T-helper 1 cell treated with Interleukin-12 subunit alpha and Interleukin-12 subunit beta and Interleukin-4 antibody, amounts not matched to agents 30 ng/mL and 1 ng/mL, for 36 hours (primary cell): ENCODE measurements around the gene RUBCNL. TPM values are rescaled to one million over a fixed set of nuclear protein-coding genes. Genes with fewer than 3 reads are reported as not detected.
"Not testable (repeated sequence)": the region's sequence is repeated elsewhere in the genome, so short reads cannot be mapped to it uniquely, and the experiment has no call there.

Experiments
- intact Hi-C: fragments of 100-400 bp; cut with micrococcal nuclease; formaldehyde crosslinking; loops from one replicate; pipeline ENCODE4 v1.15.1; 2024
- total RNA-seq: library from RNA; stranded (reverse); gene quantifications from 2 replicates; pipeline ENCODE4 v1.2.3, GENCODE V29; 2022

The RUBCNL gene, protein sequence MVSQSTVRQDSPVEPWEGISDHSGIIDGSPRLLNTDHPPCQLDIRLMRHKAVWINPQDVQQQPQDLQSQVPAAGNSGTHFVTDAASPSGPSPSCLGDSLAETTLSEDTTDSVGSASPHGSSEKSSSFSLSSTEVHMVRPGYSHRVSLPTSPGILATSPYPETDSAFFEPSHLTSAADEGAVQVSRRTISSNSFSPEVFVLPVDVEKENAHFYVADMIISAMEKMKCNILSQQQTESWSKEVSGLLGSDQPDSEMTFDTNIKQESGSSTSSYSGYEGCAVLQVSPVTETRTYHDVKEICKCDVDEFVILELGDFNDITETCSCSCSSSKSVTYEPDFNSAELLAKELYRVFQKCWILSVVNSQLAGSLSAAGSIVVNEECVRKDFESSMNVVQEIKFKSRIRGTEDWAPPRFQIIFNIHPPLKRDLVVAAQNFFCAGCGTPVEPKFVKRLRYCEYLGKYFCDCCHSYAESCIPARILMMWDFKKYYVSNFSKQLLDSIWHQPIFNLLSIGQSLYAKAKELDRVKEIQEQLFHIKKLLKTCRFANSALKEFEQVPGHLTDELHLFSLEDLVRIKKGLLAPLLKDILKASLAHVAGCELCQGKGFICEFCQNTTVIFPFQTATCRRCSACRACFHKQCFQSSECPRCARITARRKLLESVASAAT
- 2.3 and 3.1 TPM in 2 replicates for total RNA-seq

DNA sequence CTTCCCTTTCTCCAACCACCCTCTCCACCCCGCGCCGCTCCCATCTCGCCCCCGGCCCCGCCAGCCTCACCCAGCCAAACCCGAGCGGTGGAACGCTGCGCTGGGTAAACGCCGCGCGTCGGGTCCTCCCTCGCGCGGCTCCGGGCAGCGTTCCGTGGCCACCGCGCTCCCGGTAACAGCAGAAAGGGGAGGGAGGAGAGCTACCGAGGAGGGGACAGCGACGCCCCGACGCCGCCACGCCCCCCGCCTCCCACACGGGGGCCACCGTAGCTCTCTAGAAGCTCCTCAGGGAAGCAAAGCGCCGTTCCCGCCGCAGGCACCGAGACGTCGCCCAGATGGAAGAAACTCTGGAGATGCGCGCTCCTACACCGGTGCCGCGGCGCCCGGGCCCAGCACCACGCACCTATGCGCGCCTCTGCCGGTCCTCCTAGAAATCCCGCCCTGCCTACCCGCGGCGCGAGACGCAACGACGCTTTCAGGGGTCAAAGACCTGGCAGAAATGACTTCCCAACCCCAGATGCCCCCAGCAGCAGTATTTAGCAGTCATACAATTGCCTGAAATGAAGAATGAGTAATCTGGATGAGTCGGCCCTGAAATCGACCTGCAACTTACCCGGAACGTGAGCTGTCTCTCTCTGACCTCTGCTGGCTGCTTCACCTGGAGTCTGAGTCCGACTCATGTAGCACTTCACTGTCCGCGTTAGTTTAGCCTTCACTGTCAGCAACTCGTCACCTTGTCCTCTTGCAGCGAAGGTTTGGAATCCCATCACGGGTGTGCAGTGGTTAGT lies at the start of gene RUBCNL:
TSS of gene RUBCNL (minus strand) at position 189 of the 788 bp plus-strand sequence. CDS start 14,777 bp downstream, outside the sequence.
- intact Hi-C loops: loop anchor here (1.0 to 2.0 kb wide), 2 partner anchors 52 to 91 kb away; no protein-coding TSS in a partner anchor

GRCh38 chr13:46429558-46429957 lies 42.5 kb upstream of the RUBCNL start:
- intact Hi-C loops: not testable (repeated sequence)

DNA sequence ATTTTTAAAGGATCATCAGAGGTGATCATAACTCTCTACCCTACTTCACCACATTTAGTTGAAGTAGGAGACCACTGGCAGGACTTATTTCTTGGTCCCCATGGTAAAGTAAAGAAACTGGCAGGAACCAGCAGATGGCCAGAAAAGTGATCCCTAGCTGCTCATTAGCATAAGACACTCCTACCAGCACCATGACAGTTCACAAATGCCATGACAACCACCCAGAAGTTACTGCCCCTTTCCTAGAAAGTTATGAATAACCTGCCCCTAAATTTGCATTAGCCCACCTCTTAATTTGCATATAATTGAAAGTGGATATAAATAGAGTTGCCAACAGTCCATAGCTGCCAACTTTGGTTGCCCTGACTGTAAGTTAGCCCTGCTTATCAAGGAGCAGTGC lies 18.4 kb upstream of the RUBCNL start:
- intact Hi-C loops: no loop called here

GRCh38 chr13:46404733-46405100 lies 17.7 kb upstream of the RUBCNL start:
- intact Hi-C loops: no loop called here

- intact Hi-C loops: no loop called here
These were observed 17.0 kb upstream of the RUBCNL start for GRCh38 chr13:46403851-46404732.

GRCh38 chr13:46402178-46402577 lies 15.1 kb upstream of the RUBCNL start:
- intact Hi-C loops: no loop called here

GRCh38 chr13:46401432-46401831 lies 14.4 kb upstream of the RUBCNL start:
- intact Hi-C loops: no loop called here

DNA sequence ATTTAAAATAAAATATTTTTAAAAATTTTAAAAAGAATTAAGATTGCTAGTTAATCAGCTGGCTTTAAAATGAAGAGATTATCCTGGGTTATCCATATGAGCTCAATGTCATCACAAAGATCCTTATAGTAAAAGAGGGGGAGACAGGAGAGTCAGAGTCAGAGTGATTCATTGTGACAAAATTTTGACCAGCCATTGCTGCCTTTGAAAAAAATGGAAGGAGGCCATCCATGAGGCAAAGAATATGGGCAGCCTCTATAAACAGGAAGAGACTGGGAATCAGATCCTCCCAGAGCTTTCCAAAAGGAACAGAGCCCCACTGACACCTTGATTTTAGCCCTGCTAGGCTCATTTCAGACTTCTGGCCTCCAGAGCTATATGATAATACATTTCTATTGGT lies 9.3 kb upstream of the RUBCNL start:
- intact Hi-C loops: no loop called here

GRCh38 chr13:46392967-46393366 lies 5.9 kb upstream of the RUBCNL start:
- intact Hi-C loops: loop anchor here (1.0 kb wide), 1 partner anchor 38 kb away; no protein-coding TSS in a partner anchor

DNA sequence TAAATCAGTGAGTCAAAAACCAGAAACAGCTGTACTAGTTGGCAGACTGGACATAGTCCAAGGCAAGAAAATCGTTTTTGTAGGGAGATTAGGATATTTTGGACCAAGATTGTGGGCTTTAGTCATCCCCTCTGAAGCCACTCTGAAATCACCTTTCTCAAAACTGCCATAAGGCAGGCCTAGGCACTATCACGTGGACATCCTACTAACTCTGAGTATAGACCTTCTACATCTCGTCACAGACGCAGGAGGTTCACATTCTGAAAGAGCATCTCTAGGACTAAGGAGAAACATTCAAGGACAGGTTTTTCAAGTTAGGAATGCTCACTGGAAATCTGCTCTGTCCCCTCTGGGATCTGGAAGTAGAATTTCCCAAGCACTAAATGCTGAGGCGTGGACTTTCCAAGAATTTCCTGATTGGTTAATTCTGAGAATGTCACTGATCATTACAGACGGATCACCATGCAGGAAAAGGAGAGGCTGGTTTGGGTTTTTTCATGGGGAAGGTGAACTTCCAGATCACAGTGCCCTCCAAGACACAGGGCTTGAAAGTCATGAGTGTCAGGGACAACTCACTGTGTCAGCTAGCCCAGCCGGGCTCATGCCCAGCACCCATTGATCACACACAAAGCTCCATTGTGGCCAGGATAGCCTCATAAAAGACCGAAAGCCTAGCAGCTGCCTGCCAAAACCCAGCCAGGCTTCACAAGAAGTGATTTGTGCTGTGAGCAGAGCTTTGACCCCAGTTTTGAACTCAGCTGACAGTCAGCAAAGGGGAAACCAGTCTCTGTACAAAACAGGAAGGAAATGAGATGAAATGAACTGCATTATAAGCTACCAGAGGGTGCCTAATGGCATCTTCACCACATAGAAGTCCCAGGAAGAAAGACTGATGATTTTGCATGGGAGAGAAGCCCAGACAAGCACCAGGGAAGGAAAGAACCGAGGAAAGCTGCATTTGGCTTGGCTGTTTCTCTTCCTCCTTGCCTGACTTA lies 2.7 kb upstream of the RUBCNL start:
- intact Hi-C loops: no loop called here

DNA sequence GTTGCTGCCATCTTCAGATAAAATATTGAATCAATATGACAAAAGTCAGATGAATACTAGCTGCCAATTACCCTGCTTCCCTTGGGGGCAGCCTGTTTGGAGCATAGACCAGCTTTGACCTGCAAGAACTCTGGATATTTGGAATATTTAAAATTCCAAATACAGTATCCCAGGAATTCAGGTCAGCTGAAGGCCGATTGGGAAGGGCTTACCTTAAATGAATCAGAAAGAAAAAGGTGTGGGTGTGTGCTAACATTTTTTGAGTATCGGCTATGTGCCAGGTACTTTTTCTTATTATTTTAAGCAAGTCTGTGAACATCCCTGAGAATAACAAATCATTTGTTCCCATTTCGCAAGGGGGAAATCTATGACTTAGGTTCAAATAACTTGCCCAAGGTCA lies 1.8 kb upstream of the RUBCNL start:
- intact Hi-C loops: no loop called here

DNA sequence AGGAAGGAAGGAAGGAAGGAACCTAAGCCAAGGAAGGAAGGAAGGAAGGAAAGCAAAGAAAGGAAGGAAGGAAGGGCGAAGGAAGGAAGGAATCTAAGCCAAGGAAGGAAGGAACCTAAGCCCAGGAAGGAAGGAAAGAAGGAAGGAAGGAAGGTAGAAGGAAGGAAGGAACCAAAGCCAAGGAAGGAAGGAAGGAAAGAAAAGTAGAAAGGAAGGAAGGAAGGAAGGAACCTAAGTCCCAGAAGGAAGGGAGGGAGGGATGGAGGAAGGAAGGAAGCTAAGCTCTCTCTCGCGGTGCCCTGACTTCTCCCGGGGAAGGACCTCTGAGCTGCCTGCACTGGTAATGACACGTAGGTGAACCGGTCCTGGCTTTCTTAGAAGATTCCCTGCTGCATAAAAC lies 1.3 kb upstream of the RUBCNL start:
- intact Hi-C loops: no loop called here

- intact Hi-C loops: loop anchor here (1.0 to 2.0 kb wide), 2 partner anchors 52 to 90 kb away; no protein-coding TSS in a partner anchor
These were observed 524 bp downstream of the RUBCNL start for GRCh38 chr13:46386392-46387063.

- intact Hi-C loops: loop anchor here (2.0 kb wide), 1 partner anchor 51 kb away; no protein-coding TSS in a partner anchor
These were observed 1.1 kb downstream of the RUBCNL start for GRCh38 chr13:46385946-46386345.

DNA sequence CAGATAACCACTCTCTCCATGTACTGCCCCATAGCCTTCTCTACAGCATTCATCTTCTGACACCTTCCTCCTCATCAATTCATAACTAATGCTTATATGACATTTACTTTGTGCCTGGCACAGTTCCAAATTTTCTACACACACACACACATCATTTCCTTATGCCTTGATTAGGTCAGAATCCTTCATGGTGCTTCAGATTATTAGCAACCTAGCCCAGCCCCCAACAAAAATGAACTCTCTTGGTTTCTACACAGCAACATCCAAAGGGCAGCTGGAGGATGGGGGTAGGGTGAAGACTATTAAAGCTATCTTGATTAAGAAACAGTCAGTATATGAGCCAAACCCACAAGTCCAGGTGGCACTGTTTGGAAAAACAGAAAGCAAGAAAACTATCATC lies 3.7 kb downstream of the RUBCNL start:
- intact Hi-C loops: no loop called here

DNA sequence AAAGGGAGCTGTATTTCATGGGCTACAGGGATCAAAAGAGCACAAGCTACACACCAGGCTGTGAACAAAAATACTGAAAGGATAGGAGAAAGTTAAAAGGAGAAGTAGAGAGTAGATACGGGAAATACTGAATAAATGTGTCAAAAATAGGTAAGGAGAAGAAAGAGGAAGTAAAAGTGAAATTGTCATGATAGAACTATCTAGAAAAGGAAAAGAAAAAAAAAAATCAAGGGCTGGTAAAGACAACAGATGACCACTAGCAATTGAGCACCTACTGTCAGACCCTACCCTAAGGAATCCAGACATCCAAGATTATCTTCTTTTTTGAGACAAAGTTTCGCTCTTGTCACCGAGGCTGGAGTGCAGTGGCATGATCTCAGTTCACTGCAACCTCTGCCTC lies 4.8 kb downstream of the RUBCNL start:
- intact Hi-C loops: no loop called here

- intact Hi-C loops: no loop called here
These were observed 6.8 kb downstream of the RUBCNL start for GRCh38 chr13:46380242-46380641.

GRCh38 chr13:46379611-46380010 lies 7.4 kb downstream of the RUBCNL start:
- intact Hi-C loops: no loop called here

- intact Hi-C loops: no loop called here
These were observed 8.6 kb downstream of the RUBCNL start for GRCh38 chr13:46378411-46378810.
